Smooth muscle cell (in vitro differentiated cells): ENCODE data around the gene PLSCR5. TPM values are rescaled to one million over a fixed set of nuclear protein-coding genes. Genes with fewer than 3 reads are reported as not detected.

ENCODE experiments used
- DNase-seq: peaks from one replicate; lab custom pipeline; 2025; ENCODE audit not compliant: unreplicated experiment; lab: John Stamatoyannopoulos, UW
- H2AFZ ChIP-seq: fragments of 200-600 bp; sonication (generic); 2 replicates; pipeline ENCODE4 v1.6.0; 2016; ENCODE audit warnings: antibody characterized with exemption, low read depth, mild to moderate bottlenecking
- H3F3A ChIP-seq: fragments of 200-600 bp; sonication (generic); 2 replicates; pipeline ENCODE4 v1.6.0; 2017; ENCODE audit warnings: antibody characterized with exemption, low read depth
- H3K27ac ChIP-seq: fragments of 200-600 bp; sonication (generic); 2 replicates; pipeline ENCODE4 v1.5.1; 2016; ENCODE audit warnings: low read depth, mild to moderate bottlenecking
- H3K27me3 ChIP-seq: fragments of 200-600 bp; sonication (generic); 2 replicates; pipeline ENCODE4 v1.6.1; 2016; ENCODE audit warnings: low read depth, mild to moderate bottlenecking
- H3K36me3 ChIP-seq: fragments of 200-600 bp; sonication (generic); 2 replicates; pipeline ENCODE4 v1.5.1; 2016; ENCODE audit warnings: low read depth
- H3K4me1 ChIP-seq: fragments of 200-600 bp; sonication (generic); 2 replicates; pipeline ENCODE4 v1.5.1; 2016; ENCODE audit warnings: low read depth
- H3K4me2 ChIP-seq: fragments of 200-600 bp; sonication (generic); 2 replicates; pipeline ENCODE4 v1.6.0; 2016; ENCODE audit warnings: mild to moderate bottlenecking
- H3K4me3 ChIP-seq: fragments of 200-600 bp; sonication (generic); 2 replicates; pipeline ENCODE4 v1.5.1; 2016; ENCODE audit warnings: mild to moderate bottlenecking
- H3K79me2 ChIP-seq: fragments of 200-600 bp; sonication (generic); 2 replicates; pipeline ENCODE4 v1.6.0; 2016; ENCODE audit warnings: low read depth, mild to moderate bottlenecking
- H3K9ac ChIP-seq: fragments of 200-600 bp; sonication (generic); 2 replicates; pipeline ENCODE4 v1.6.0; 2016; ENCODE audit warnings: low read depth
- H3K9me3 ChIP-seq: fragments of 200-600 bp; sonication (generic); replicated peaks from 2 replicates; pipeline ENCODE4 v1.5.1; 2016; ENCODE audit warnings: low read depth
- H4K20me1 ChIP-seq: fragments of 200-600 bp; sonication (generic); 2 replicates; pipeline ENCODE4 v1.6.0; 2016; ENCODE audit warnings: low read depth
- CTCF ChIP-seq: fragments of 200-600 bp; sonication (generic); IDR thresholded peaks from 2 replicates; pipeline ENCODE4 v1.5.1; 2017; ENCODE audit warnings: borderline replicate concordance, mild to moderate bottlenecking, antibody characterized with exemption; ENCODE audit not compliant: insufficient read depth, poor library complexity, severe bottlenecking
- WGBS: methylation state at CpG from one replicate; pipeline ENCODE4 v1.1.7; 2016; ENCODE audit warnings: low lambda C conversion rate; 5-methylcytosine and 5-hydroxymethylcytosine counted together
- polyA plus RNA-seq: library from polyadenylated mRNA; unstranded; fragments of >200 nt; fragmentation: Nextera tagmentation; extraction: Ambion mirVana; gene quantifications from 2 replicates; pipeline ENCODE4 v1.2.1, GENCODE V29; 2016
- total RNA-seq: library from RNA; depleted of rRNA; stranded (reverse); fragments of >200 nt; gene quantifications from 2 replicates; pipeline ENCODE4 v1.2.3, GENCODE V29; 2014

PLSCR5 gene
- total and polyA plus RNA-seq, 2 experiments from 2014 or later: 0.49 TPM; not detected in 1

GRCh38 chr3:146547235-146547835 lies 57.8 kb downstream of the PLSCR5 start:
- TF ChIP-seq CTCF: no peak
- peaks cover 5% of the 10 kb centered on the region for H3K4me1 ChIP-seq

GRCh38 chr3:146546366-146546965 lies 58.7 kb downstream of the PLSCR5 start:
- H3K27me3 ChIP-seq: no peaks in the 10 kb centered on the region
- H3K4me2 ChIP-seq: no peak overlapping the region
- H3K4me1 ChIP-seq: peaks cover 5% of the 10 kb centered on the region
- H3K27ac ChIP-seq: no peak overlapping the region
- no peak for TF ChIP-seq CTCF
- H3K9ac ChIP-seq: no peak overlapping the region
- H3K9me3 ChIP-seq: no peaks in the 10 kb centered on the region
- no peak overlapping the region for H2AFZ ChIP-seq
- no peak overlapping the region for H3K4me3 ChIP-seq
- H3K36me3 ChIP-seq: no peaks in the 10 kb centered on the region
- no peak for DNase-seq
- WGBS: 75% methylated on average over 1 of the region's 1 CpG
- no peaks in the 10 kb centered on the region for H4K20me1 ChIP-seq
- H3F3A ChIP-seq: no peaks in the 10 kb centered on the region
- peaks cover 18% of the 10 kb centered on the region for H3K79me2 ChIP-seq

More at GRCh38 chr3:146547235-146547835, 57.8 kb downstream of the PLSCR5 start:
- no peaks in the 10 kb centered on the region for H3F3A ChIP-seq
- DNase-seq: no peak
- H3K9ac ChIP-seq: no peak overlapping the region
- no peaks in the 10 kb centered on the region for H4K20me1 ChIP-seq
- H3K4me2 ChIP-seq: no peak overlapping the region
- H3K9me3 ChIP-seq: no peaks in the 10 kb centered on the region
- no peak overlapping the region for H3K4me3 ChIP-seq
- H2AFZ ChIP-seq: no peak overlapping the region
- H3K36me3 ChIP-seq: no peaks in the 10 kb centered on the region
- peaks cover 18% of the 10 kb centered on the region for H3K79me2 ChIP-seq
- no peaks in the 10 kb centered on the region for H3K27me3 ChIP-seq
- no peak overlapping the region for H3K27ac ChIP-seq

- H3K4me1 ChIP-seq: peaks cover 5% of the 10 kb centered on the region
- peak overlapping the region; percentile 75 for H3K4me3 ChIP-seq
- H3K4me2 ChIP-seq: peak overlapping the region; percentile 96
- H3K36me3 ChIP-seq: no peaks in the 10 kb centered on the region
- peak overlapping the region; percentile 90 for H3K9ac ChIP-seq
- TF ChIP-seq CTCF: no peak
- peak overlapping the region; percentile 73 for H3K27ac ChIP-seq
- H3K27me3 ChIP-seq: no peaks in the 10 kb centered on the region
- peaks cover 27% of the 10 kb centered on the region for H3K79me2 ChIP-seq
- WGBS: 50% methylated on average over 8 of the region's 8 CpGs
- no peak for DNase-seq
- H3K9me3 ChIP-seq: no peaks in the 10 kb centered on the region
- peak overlapping the region; percentile 76 for H2AFZ ChIP-seq
- H3F3A ChIP-seq: no peaks in the 10 kb centered on the region
- no peaks in the 10 kb centered on the region for H4K20me1 ChIP-seq
These were observed 60.1 kb downstream of the PLSCR5 start for GRCh38 chr3:146544929-146545528.
